Kasumi-1 (cell line): ENCODE measurements around the gene CSF3R.
"Not testable (repeated sequence)": the region's sequence is repeated elsewhere in the genome, so short reads cannot be mapped to it uniquely, and the experiment has no call there.

Source experiments
- DNase-seq, 2 experiments: peaks; one replicate each; lab custom pipeline; 2025; lab: John Stamatoyannopoulos, UW

CSF3R gene

DNA sequence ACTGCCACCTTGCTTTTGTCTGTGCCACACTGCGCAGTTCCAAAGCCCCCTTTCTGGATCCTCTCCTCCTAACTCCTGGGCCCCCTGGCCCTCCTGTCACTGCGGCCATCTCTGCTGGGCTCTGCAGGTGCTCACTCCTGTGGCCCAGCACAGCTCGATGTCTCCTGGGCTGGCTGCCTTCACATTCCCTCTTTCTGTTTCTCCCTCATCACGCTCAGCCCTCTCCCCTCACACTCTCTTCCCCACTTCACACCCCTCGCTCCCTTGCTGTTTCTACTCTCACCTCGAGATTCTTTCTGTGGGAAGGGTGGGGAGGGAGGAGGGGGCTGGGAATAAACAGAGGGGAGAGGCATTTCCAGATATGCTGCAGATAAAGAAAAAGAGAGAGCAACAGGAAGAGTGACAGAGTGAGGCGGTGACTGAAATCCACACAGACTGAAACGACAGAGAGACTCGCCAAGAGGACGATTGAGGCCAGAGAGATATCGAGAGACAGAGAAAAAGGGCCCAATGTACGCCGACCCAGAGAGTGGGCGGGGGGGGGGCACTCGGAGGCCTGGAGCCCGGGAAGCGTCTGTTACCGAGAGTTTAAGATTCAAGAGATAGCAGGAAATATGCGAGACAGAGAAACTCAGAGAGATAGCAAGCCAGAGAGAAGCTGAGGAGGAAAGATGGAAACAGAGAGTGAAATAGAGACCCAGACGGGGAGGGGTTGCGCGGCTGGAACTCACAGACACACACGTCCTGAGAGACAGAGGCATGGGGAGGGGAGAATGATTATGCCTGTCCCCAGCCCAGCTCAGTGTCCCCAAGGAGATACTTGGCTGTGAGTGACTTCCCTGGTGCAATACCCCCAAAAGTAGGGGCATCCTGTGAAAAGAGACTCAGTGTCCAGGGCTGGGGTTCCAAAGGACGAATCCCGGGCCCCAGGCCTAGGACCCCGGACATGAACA is 666 bp downstream of the CSF3R start:
- DNase-seq = peak in 1 of 2 experiments; percentile 11

- DNase-seq = no peak
These were observed 1.6 kb downstream of the CSF3R start for GRCh38 chr1:36481091-36481490.

DNA sequence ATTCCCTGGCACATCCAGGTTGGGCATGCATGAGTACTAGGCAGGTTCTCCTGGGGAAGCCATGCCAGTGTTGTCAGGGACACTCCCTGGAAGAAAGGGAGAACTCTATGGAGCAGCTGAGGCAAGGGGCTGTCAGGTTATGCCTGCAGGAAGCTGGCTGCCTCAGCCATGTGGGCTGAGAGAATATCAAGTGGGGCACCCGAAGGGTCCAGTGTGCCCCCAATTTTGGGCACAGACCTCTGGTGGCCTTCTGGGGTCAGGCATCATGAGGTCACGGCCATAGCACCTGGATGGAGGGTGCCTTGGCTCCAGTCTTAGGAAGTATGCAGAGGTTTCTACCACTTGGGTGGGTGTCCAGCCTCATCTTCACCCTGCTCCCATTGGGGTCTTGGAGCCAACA is 2.6 kb downstream of the CSF3R start:
- no peak for DNase-seq

DNA sequence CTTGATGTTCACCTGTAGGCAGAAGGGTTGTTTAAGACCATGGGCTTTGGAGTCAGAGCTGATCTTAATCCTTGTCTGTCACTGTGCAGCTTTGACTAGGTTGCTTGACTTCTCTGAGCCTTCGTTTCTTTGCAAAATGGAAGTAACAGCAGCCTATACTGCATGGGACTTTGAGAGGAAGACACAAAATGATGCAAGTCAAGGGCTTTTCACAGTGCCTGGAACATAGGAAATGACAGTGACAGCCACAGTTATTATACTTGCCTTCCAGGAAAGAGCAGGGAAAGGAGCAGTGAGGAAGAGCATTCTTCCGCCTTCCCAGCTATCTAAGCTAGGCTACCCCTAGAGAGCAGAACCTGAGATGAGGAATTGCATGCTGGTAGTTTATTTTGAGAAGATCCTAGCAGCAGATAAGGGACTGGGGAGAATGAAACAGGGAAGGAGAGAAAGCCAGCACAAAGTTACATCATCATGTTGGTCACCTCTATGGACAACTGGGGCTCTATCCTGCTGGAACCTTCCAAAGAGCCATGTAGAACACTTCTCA is 3.1 kb downstream of the CSF3R start:
- DNase-seq = no peak

- not testable (repeated sequence) for DNase-seq
These were observed 5.1 kb downstream of the CSF3R start for GRCh38 chr1:36477615-36478014.

- DNase-seq = no peak
These were observed 5.8 kb downstream of the CSF3R start for GRCh38 chr1:36476945-36477344.

DNA sequence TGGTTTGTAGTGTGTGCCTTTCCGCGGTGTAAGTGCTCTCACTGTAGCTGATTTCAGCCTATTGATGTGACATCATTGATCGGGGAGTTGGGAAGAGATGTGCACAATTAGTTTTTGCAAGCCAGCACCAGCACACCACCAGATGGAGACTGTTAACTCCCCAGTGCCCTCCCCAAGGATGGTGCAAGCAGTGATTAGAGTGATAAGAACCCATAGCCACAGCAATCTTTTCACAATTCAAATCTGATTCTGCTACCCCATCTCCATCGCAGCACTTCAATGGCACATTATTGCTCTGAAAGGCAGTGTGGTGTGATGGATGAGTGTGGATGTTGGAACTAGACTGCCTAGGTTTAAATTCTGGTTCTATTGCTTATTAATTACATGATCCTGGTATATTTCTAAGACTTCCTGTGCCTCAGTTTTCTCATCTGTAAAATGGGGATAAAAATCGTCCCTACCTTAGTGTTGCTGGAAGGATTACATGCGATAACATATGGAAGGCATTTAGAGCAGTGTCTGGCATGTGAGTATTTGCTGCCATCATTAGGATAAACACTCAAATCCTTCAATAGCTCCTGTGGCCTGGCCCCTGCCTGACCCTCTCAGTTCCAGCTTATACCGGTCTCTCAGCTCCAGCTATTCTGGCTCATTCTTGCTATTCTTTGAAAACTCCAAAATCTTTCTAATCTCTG is 6.7 kb downstream of the CSF3R start:
- no peak for DNase-seq

GRCh38 chr1:36475341-36475740 is 7.4 kb downstream of the CSF3R start:
- DNase-seq = no peak

DNA sequence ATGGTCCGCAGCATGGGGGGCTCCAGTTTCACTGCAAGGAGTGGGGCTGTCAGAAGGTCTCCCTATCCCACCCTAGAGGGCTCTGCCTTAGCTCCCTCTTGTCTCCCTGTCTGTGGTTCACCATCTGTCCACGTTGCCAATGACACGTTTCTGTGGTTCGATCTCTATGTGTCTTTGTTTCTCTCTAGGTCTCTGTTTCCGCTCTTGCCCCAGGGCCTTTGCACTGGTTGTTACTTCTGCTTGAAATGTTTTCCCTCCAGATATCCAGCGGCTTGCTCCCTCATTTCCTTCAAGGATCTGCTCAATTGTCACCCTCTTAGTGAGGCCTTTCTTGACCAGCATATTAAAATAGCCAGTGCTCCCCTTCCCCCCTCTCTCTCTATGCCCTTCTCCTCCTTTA is 10.1 kb downstream of the CSF3R start:
- no peak for DNase-seq

GRCh38 chr1:36471830-36472641 is 10.7 kb downstream of the CSF3R start:
- DNase-seq = no peak

DNA sequence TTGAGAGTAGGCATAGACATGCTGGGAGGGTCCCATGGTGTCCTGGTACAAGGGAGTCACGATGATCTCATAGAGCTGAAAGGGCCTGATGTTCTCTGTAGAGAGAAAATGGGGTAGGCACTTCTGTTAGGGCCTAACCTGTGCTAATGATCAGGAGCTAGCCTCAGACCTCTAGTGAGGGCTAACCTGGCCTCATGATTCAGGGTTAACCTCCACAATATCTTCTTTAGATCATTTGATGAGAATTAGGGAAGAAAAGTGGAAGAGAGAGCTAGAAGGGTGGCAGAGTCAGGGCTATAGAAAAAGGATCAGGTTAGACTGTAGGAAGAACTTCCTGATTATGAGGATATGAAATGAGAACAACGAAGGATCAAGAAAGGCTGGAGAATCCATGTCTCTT is 13.6 kb downstream of the CSF3R start:
- DNase-seq = no peak

GRCh38 chr1:36467700-36468455 is 14.8 kb downstream of the CSF3R start:
- DNase-seq = no peak

GRCh38 chr1:36467027-36467410 is 15.7 kb downstream of the CSF3R start:
- DNase-seq = no peak

DNA sequence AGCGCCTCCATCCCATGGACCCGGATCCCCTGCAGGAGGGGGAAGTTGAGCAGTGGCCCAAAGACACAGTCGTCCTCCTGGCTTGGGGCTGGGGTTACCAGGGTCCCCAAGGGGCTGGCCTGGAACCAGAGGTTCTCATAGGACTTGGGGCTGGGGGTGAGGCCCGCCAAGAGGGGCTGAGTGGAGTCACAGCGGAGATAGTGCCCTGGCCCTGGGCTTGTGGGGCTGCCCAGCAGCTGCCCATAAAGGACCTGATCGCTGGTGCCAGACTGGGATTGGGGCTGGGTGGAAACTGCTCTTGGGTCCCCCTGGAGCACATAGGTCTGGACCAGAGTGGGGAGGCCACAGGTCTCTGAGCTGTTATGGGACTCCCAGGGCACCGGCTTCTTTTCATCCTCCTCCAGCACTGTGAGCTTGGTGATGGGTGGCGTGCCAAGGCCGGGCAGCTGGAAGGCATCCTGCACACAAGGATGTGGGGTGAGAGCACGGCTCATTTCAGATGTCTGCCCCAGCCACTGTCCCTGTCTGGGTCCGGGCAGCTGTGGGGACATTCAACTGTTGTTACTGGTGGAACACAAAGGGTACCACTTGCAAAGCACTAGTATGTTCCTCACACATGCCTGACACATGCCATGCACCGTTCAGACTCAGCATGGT is 16.2 kb downstream of the CSF3R start:
- no peak for DNase-seq

GRCh38 chr1:36465731-36466369 is 16.9 kb downstream of the CSF3R start:
- no peak for DNase-seq

- peak; percentile 59 to 61 for DNase-seq
These were observed 17.9 kb downstream of the CSF3R start for GRCh38 chr1:36464605-36465393.

GRCh38 chr1:36463803-36464604 is 18.7 kb downstream of the CSF3R start, which contains the start of gene MRPS15:
Gene MRPS15 (minus strand): TSS chr1:36464384. CDS start chr1:36464275, 109 bp downstream.
- peak; percentile 98 for DNase-seq

- no peak for DNase-seq
These were observed 19.3 kb downstream of the CSF3R start for GRCh38 chr1:36463463-36463802.

GRCh38 chr1:36458910-36459309 is 23.8 kb downstream of the CSF3R start:
- peak; percentile 30 to 33 for DNase-seq
